GM18517 (cell line): ENCODE data around the gene MEIOSIN.

Experiments used
- ATAC-seq: cut with Tn5 transposase; IDR thresholded peaks from one replicate; pipeline ENCODE4 v1.9.1; 2021; ENCODE audit warnings: mild to moderate bottlenecking, moderate library complexity; ENCODE audit not compliant: unreplicated experiment

Gene MEIOSIN

GRCh38 chr19:45763691-45764294, 30.6 kb downstream of the MEIOSIN start:
- ATAC-seq = no peak

GRCh38 chr19:45764475-45764874, 31.2 kb downstream of the MEIOSIN start:
- no peak for ATAC-seq

GRCh38 chr19:45764945-45765701, 31.9 kb downstream of the MEIOSIN start:
- ATAC-seq = no peak

- no peak for ATAC-seq
Measured at GRCh38 chr19:45765702-45766295, 32.6 kb downstream of the MEIOSIN start.

GRCh38 chr19:45766296-45766868, 33.1 kb downstream of the MEIOSIN start:
- no peak for ATAC-seq

- no peak for ATAC-seq
Measured at GRCh38 chr19:45766869-45767346, 33.7 kb downstream of the MEIOSIN start.

GRCh38 chr19:45767410-45767880, 34.2 kb downstream of the MEIOSIN start:
- ATAC-seq = no peak

GRCh38 chr19:45767881-45768654, 34.8 kb downstream of the MEIOSIN start:
- no peak for ATAC-seq

GRCh38 chr19:45768655-45768983, 35.4 kb downstream of the MEIOSIN start:
- no peak for ATAC-seq

- peak; percentile 48 for ATAC-seq
Measured at GRCh38 chr19:45768984-45769782, 35.9 kb downstream of the MEIOSIN start, which contains the start of gene SIX5. Gene SIX5, minus strand, starts transcription at chr19:45769252. Its CDS starts 408 bp downstream, at chr19:45768844.

- ATAC-seq = no peak
Measured at GRCh38 chr19:45769821-45770191, 36.6 kb downstream of the MEIOSIN start.

GRCh38 chr19:45770192-45771101, 37.2 kb downstream of the MEIOSIN start:
- ATAC-seq = peak; percentile 43

- no peak for ATAC-seq
Measured at GRCh38 chr19:45771311-45771933, 38.2 kb downstream of the MEIOSIN start.

- no peak for ATAC-seq
Measured at GRCh38 chr19:45772130-45772840, 39.0 kb downstream of the MEIOSIN start.

- ATAC-seq = no peak
Measured at GRCh38 chr19:45772912-45773311, 39.7 kb downstream of the MEIOSIN start.

- no peak for ATAC-seq
Measured at GRCh38 chr19:45773384-45773783, 40.1 kb downstream of the MEIOSIN start.

- ATAC-seq = no peak
Measured at GRCh38 chr19:45774765-45775164, 41.5 kb downstream of the MEIOSIN start.

GRCh38 chr19:45777395-45777961, 44.2 kb downstream of the MEIOSIN start:
- no peak for ATAC-seq
